ENCODE results near the gene ERCC6L. TPM values are rescaled to one million over a fixed set of nuclear protein-coding genes. Genes with fewer than 3 reads are reported as not detected.

Gene ERCC6L
- total and polyA plus RNA-seq, 2 of the 13 experiments (the other 11 are each of a cell fraction or from before 2014, with no cell fraction given): 0.86 to 9.5 TPM

GRCh38 chrX:72276478-72276953, 37.7 kb upstream of the ERCC6L start (continued):
- TF ChIP-seq, protein P1, sequence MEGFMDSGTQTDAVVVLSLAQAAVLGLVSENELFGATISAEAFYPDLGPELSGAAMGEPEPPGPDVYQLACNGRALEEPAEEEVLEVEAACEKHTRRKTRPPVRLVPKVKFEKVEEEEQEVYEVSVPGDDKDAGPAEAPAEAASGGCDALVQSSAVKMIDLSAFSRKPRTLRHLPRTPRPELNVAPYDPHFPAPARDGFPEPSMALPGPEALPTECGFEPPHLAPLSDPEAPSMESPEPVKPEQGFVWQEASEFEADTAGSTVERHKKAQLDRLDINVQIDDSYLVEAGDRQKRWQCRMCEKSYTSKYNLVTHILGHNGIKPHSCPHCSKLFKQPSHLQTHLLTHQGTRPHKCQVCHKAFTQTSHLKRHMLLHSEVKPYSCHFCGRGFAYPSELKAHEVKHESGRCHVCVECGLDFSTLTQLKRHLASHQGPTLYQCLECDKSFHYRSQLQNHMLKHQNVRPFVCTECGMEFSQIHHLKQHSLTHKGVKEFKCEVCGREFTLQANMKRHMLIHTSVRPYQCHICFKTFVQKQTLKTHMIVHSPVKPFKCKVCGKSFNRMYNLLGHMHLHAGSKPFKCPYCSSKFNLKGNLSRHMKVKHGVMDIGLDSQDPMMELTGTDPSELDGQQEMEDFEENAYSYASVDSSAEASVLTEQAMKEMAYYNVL (CRISPR knock-in tag; IDR thresholded peaks at IDR 0.05; ENCODE audit: borderline replicate concordance): no peak
- no peak for TF ChIP-seq PRDM10 (CRISPR knock-in tag; IDR thresholded peaks at IDR 0.05; ENCODE audit: low read depth)
- TF ChIP-seq, protein P2, sequence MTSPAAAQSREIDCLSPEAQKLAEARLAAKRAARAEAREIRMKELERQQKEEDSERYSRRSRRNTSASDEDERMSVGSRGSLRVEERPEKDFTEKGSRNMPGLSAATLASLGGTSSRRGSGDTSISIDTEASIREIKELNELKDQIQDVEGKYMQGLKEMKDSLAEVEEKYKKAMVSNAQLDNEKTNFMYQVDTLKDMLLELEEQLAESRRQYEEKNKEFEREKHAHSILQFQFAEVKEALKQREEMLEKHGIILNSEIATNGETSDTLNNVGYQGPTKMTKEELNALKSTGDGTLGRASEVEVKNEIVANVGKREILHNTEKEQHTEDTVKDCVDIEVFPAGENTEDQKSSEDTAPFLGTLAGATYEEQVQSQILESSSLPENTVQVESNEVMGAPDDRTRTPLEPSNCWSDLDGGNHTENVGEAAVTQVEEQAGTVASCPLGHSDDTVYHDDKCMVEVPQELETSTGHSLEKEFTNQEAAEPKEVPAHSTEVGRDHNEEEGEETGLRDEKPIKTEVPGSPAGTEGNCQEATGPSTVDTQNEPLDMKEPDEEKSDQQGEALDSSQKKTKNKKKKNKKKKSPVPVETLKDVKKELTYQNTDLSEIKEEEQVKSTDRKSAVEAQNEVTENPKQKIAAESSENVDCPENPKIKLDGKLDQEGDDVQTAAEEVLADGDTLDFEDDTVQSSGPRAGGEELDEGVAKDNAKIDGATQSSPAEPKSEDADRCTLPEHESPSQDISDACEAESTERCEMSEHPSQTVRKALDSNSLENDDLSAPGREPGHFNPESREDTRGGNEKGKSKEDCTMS (CRISPR knock-in tag; conservative IDR thresholded peaks at IDR 0.05): no peak

Measured in HepG2 (cell line).